WTC11 (cell line): Measurements from ENCODE around the gene PLCB3.

ENCODE experiments used
- CTCF ChIP-seq: fragments of 200-600 bp; IDR thresholded peaks from 2 replicates; pipeline ENCODE4 v1.8.0; 2022; ENCODE audit warnings: antibody characterized with exemption
- HMGXB4 ChIP-seq: sonication (generic); formaldehyde crosslinking; IDR thresholded peaks from 2 replicates; pipeline ENCODE4 v1.8.1; 2023; ENCODE audit warnings: mild to moderate bottlenecking, moderate library complexity, missing genetic modification reagents
- MAX ChIP-seq: sonication (generic); formaldehyde crosslinking; IDR thresholded peaks from 2 replicates; pipeline ENCODE4 v1.8.0; 2022; ENCODE audit warnings: mild to moderate bottlenecking, missing genetic modification reagents
- NFYB ChIP-seq: sonication (generic); formaldehyde crosslinking; conservative IDR thresholded peaks from 2 replicates; pipeline ENCODE4 v1.8.0; 2022; ENCODE audit warnings: low read depth, missing genetic modification reagents
- PRDM15 ChIP-seq: sonication (generic); formaldehyde crosslinking; IDR thresholded peaks from 2 replicates; pipeline ENCODE4 v1.8.0; 2022; ENCODE audit warnings: missing genetic modification reagents
- SP1 ChIP-seq: sonication (generic); formaldehyde crosslinking; conservative IDR thresholded peaks from 2 replicates; pipeline ENCODE4 v1.8.1; 2022; ENCODE audit warnings: missing genetic modification reagents
- STAT6 ChIP-seq: sonication (generic); formaldehyde crosslinking; conservative IDR thresholded peaks from 2 replicates; pipeline ENCODE4 v1.8.1; 2023; ENCODE audit warnings: mild to moderate bottlenecking, low read depth, missing genetic modification reagents, moderate library complexity
- TCF7 ChIP-seq: sonication (generic); formaldehyde crosslinking; IDR thresholded peaks from 2 replicates; pipeline ENCODE4 v1.8.0; 2022; ENCODE audit warnings: mild to moderate bottlenecking, low read depth, missing genetic modification reagents, moderate library complexity
- ZNF512 ChIP-seq: sonication (generic); formaldehyde crosslinking; IDR thresholded peaks from 2 replicates; pipeline ENCODE4 v1.8.1; 2022; ENCODE audit warnings: missing genetic modification reagents, borderline replicate concordance

- TF ChIP-seq CTCF: no peak
- no peak for TF ChIP-seq ZNF512 (CRISPR knock-in tag)
- TF ChIP-seq PRDM15 (CRISPR knock-in tag): no peak
- TF ChIP-seq HMGXB4 (CRISPR knock-in tag): no peak
- TF ChIP-seq NFYB (CRISPR knock-in tag): no peak
- TF ChIP-seq MAX: no peak
- TF ChIP-seq TCF7 (CRISPR knock-in tag): no peak
- TF ChIP-seq SP1: no peak
- TF ChIP-seq STAT6 (CRISPR knock-in tag): no peak
Observed at GRCh38 chr11:64260147-64260708, 8.9 kb downstream of the PLCB3 start.
